RWPE1 (cell line): ENCODE data around the gene IFFO2.

Experiments
- CTCF ChIA-PET: fragments of 350-600 bp; sonication (Branson Sonifier 250); formaldehyde crosslinking; extraction: SDS; loops from one replicate; lab custom pipeline; 2021; lab: Yijun Ruan, JAX
- POLR2A ChIA-PET: fragments of 400-600 bp; formaldehyde crosslinking; extraction: SDS; loops from one replicate; lab custom pipeline; 2020; ENCODE audit warnings: antibody characterized with exemption; ENCODE audit not compliant: low non-redundant PET; lab: Yijun Ruan, JAX
- DNase-seq: peaks from one replicate; pipeline ENCODE4 v3.0.0; 2012; ENCODE audit warnings: low spot score
- H3K27ac ChIP-seq: fragments of 450-650 bp; 2 replicates; pipeline ENCODE4 v1.5.1; 2017
- TF ChIP-seq, protein P1 (sequence below): fragments of 450-650 bp; conservative IDR thresholded peaks from 2 replicates; pipeline ENCODE4 v1.5.1; 2017; ENCODE audit warnings: low read depth, mild to moderate bottlenecking

IFFO2 gene

DNA sequence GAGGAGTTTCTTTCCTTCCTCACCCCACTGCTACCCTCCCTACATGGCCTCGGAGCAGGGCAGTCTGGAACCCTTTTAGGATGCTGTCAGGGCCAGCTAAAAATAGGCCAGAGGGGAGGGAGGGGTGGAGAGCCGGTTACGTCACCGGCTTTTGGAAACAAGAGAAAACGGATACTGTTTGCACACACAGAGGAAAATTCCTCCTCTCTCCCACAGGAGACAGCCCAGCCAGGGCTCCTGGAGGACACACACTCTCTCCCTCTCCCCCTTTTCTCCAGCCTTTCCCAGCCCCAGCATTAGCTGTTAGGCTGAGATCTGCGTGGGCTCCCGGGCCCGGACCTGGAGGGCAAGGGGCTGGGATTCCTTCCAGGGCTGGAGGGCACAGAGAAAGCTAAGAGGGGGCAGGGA lies 34.2 kb downstream of the IFFO2 start:
- DNase-seq: no peak
- TF ChIP-seq, protein P1, sequence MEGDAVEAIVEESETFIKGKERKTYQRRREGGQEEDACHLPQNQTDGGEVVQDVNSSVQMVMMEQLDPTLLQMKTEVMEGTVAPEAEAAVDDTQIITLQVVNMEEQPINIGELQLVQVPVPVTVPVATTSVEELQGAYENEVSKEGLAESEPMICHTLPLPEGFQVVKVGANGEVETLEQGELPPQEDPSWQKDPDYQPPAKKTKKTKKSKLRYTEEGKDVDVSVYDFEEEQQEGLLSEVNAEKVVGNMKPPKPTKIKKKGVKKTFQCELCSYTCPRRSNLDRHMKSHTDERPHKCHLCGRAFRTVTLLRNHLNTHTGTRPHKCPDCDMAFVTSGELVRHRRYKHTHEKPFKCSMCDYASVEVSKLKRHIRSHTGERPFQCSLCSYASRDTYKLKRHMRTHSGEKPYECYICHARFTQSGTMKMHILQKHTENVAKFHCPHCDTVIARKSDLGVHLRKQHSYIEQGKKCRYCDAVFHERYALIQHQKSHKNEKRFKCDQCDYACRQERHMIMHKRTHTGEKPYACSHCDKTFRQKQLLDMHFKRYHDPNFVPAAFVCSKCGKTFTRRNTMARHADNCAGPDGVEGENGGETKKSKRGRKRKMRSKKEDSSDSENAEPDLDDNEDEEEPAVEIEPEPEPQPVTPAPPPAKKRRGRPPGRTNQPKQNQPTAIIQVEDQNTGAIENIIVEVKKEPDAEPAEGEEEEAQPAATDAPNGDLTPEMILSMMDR: no peak
- ChIA-PET POLR2A (no interaction called here), CTCF (interaction anchor here (0.6 to 3.8 kb wide), 5 partner anchors 9 to 782 kb away, joined by 3 to 21 read pairs (median 3); no protein-coding TSS in a partner anchor)
- H3K27ac ChIP-seq: peak overlapping the region; percentile 98

DNA sequence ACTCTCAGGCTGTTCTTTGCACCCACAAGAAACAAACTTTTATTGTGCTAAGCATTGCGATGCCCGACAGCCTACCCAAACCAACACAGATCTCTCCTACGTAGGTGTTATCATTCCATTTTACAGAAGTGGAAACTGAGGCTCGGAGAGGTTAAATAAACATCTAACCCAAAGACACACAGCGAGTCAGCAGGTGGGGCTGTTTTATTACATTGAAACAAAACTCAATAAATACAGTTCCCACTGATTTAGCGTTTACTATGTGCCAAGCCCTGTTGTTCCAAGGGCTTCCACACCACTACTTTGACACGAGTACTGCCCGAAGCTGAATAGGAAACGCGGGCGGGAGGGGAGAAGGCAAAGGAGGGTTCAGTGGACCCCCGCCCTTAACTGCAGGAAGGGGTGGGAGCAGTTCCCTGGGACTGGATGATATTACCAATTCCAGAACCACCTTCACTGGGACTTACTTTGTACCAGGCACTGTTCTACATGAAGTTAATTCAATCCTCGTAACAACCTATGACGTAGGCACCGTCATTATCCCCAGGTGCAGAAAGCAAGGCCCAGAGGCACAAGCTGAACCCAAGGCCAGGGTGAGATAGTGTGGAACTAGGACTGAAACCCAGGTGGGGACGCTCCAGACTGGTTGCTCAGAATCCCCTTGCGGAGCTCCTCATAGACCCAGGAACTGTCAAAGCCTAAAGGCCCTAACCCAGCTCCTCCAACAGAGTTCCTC lies 34.8 kb downstream of the IFFO2 start:
- CTCF ChIA-PET: interaction anchor here (0.8 to 3.8 kb wide), 4 partner anchors 8 to 46 kb away, joined by 3 to 21 read pairs (median 4); no protein-coding TSS in a partner anchor
- POLR2A ChIA-PET: no interaction called here
- TF ChIP-seq, protein P1: no peak
- no peak for DNase-seq
- peak overlapping the region; percentile 98 for H3K27ac ChIP-seq

DNA sequence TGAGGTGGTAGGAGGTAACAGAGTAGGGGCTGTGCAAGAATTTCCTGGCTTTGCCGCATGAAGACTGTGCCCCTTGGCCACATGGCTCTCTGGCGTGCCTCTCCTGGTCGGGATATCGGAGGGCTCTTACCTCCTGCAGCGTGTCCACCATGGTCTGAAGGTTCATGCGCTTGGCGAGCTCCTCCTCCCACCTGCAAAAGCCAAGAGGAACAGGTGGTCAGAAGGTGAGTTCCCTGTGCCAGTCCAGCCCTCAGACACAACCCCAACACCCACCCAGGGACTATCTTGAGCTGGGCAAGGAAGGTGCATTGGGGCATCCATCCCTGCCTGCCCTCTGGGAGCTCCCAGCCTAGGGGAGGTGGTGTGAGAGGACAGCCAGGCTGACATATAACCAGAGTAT lies 35.5 kb downstream of the IFFO2 start:
- TF ChIP-seq, protein P1: no peak
- CTCF ChIA-PET: no interaction called here
- H3K27ac ChIP-seq: peak overlapping the region; percentile 98
- DNase-seq: no peak
- POLR2A ChIA-PET: no interaction called here

DNA sequence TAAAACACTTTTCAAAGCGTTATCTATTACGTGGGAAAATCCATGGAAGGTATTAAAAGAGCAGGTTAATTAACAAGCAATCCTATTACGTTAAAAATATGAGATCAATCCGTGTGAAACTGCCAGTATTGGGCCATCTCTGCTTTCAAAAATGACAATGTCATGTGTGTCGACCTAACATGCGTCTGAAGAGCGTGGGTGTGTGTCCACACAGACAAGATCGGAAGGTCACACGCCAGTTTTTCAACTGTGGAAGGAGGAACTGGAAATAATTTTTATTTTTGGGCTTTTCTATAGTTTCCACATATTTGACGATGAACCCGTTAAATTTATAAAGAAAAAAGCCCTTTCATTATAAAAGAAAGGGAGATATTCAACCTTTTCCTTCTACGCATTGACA lies 36.5 kb downstream of the IFFO2 start:
- ChIA-PET POLR2A (no interaction called here), CTCF (no interaction called here)
- DNase-seq: no peak
- no peak overlapping the region for H3K27ac ChIP-seq
- TF ChIP-seq, protein P1: no peak

DNA sequence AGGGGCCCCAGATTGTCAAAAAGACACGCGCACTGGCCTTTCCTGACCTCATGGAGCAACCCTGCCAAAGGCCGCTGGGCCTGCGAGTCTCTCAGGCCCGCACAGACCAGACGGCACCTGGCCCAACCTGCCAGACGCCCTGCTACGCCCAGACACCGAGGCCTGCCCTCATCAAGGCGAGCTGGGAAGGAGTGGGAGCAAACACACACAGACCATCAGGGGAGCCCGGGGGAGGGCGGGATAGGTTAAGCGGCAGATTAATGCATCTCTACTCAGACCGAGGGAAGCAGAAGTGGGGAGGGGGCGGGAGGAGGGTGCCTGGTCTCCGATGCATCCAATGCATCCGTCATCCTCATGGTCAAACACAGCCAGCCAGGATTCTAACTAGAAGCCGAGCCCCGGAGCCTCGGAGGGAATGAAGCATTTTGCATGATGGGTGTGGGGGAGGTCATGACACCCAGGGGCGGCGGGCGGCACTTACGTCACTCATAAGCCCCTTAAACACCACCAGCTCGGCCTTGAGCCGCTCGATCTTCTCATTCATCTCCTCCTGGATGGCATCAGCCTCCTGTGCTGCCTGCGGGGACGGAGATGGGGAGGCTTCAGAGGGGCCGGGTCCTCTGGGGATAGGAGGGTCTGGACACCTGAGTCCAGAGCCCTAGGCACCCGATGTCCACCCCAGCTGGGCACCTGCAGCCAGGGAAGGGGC lies 37.1 kb downstream of the IFFO2 start:
- ChIA-PET POLR2A (no interaction called here), CTCF (interaction anchor here (0.6 kb wide), 1 partner anchor 1294 kb away, joined by 5 read pairs; no protein-coding TSS in a partner anchor)
- no peak for DNase-seq

DNA sequence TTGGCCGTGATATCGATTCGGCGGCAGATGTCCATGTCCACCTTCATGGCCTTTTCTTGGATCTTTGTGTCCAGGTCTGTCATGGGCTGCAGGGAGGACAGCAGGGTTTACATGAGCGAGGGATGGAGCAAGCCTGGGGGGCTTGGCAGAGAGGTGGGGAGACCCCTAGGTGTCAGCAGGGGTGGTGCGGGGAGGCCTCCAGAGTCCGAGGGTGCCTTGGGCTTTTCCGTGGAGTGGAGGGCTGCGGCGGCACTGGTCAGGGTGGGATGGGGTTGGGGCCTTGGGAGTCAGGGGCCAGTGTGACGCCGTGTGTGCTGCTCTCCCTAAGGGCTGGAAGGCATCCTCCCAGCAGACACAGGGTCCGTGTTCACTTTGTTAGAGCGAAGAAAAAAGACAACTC lies 38.1 kb downstream of the IFFO2 start:
- POLR2A ChIA-PET: no interaction called here

More for the DNA sequence above, 37.1 kb downstream of the IFFO2 start:
- H3K27ac ChIP-seq: no peak overlapping the region
- TF ChIP-seq, protein P1: no peak

More for the DNA sequence above, 38.1 kb downstream of the IFFO2 start:
- no peak for DNase-seq
- CTCF ChIA-PET: interaction anchor here (1.2 kb wide), 1 partner anchor 11 kb away, joined by 5 read pairs; no protein-coding TSS in a partner anchor
- peak overlapping the region; percentile 66; the same call in 1 of the 2 replicates for H3K27ac ChIP-seq
- TF ChIP-seq, protein P1: no peak
